GM21515 (cell line): ENCODE data around the gene FKBP11.

Source experiments
- ATAC-seq: cut with Tn5 transposase; IDR thresholded peaks from one replicate; pipeline ENCODE4 v1.9.1; 2021; ENCODE audit not compliant: unreplicated experiment

Gene FKBP11

GRCh38 chr12:48925304-48926011 lies at the start of gene FKBP11:
TSS of gene FKBP11 (minus strand) at chr12:48925492. CDS start at chr12:48925428, 64 bp downstream.
- ATAC-seq, result peak; percentile 69

- ATAC-seq, result no peak
Observed at GRCh38 chr12:48973941-48974673, 48.8 kb upstream of the FKBP11 start.

GRCh38 chr12:48973531-48973930 lies 48.2 kb upstream of the FKBP11 start:
- ATAC-seq, result no peak

DNA sequence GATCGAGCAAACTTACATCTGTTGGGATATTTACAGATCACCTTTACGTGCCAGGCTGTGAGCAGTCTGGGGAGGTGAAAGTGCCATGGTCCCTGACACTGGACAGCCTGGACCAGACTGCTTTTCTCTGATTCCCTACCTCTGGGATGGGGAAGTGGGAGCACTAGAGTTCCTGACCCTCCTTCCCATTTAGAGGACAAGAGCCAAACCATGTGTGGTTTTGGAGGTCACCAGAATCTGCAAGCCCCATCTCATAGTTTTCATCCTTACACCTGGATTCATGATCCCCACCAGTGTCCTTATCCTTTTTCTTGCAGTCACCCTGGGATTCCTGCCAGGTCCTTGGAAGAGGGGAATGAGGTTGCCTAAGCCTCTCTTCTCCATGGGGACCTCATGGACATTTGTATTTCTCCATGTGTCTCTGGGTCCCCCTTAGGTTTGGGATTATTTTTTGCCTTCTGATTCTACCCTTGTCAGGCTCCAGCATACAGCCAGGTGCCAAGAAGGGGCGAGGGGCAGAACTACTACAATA lies 47.7 kb upstream of the FKBP11 start:
- no peak for ATAC-seq

GRCh38 chr12:48972213-48972951 lies 47.1 kb upstream of the FKBP11 start:
- ATAC-seq, result no peak

DNA sequence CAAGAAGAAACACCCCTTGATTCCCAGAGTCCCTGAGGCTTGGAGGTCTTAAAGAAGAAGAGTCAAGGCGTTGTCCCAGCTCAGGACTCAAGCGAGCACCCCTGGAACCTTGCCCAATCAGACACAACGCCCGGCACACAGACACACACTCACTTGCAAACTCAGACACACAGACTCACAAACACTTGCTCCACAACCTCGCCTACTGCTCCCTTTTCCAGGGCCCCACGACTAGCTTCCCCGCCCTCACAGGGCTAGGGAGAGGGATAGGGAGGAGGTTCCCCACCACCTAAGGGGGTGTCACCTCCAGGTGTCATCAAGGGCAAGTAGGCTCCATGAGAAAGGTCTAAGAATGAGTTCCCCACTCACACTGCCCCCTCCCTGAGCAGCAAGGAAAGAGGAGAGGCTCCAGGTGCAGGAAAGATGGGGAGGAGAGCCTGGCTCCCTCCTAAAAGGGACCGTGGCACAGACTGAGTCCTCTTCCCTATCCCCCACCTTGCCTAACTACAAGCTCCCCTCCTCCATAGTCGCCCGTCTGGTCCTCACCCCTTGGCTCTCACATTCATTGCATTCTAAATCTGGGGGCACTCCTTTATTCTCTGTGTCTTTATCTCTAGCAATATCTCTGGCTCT lies 45.5 kb upstream of the FKBP11 start:
- ATAC-seq, result no peak

- no peak for ATAC-seq
Observed at GRCh38 chr12:48969833-48970701, 44.8 kb upstream of the FKBP11 start.

GRCh38 chr12:48969160-48969771 lies 44.0 kb upstream of the FKBP11 start:
- no peak for ATAC-seq

- ATAC-seq, result no peak
Observed at GRCh38 chr12:48968467-48968866, 43.2 kb upstream of the FKBP11 start.

DNA sequence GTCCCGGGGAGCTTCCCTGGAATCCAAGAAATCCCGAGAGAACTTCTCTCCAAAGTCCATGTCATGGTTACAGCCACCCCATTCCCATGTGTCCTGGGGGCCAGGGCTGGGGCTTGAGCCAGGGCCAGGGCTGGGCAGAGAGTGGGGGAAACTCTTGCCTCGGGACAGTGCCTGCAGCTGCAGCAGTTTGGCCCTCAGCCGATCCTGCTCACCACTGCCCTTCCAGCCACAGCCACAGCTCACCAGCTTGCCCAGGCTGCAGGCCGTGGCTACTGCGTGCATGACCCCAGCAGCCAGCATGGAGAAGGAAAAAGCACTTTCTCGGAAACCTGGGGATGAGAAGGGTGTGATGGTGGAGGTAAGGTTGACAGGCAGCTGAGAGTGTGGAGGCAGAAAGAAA lies 42.7 kb upstream of the FKBP11 start:
- no peak for ATAC-seq

- ATAC-seq, result no peak
Observed at GRCh38 chr12:48966177-48966895, 41.0 kb upstream of the FKBP11 start.

GRCh38 chr12:48965298-48965838 lies 40.1 kb upstream of the FKBP11 start:
- no peak for ATAC-seq

- ATAC-seq, result no peak
Observed at GRCh38 chr12:48961801-48962200, 36.5 kb upstream of the FKBP11 start.

DNA sequence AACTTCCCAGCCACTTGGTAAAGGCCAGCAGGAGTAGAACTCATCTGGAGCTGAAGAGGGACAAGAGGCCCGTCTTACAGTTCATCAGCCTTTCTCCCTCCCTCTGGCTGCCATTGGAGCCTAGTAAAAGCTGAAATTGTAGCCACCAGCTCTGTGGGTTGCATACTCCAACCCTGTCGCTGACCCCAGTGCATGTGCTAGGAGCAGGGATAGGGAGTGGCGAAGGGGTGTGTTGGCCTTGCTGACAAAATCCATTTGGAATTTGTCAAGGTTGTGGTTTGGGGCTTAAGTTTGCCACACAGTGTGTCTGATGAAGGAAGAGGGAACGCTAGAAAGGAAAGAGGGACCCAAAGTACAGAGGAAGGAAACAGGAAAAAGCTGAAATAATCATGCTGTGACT lies 36.0 kb upstream of the FKBP11 start:
- ATAC-seq, result no peak

- no peak for ATAC-seq
Observed at GRCh38 chr12:48960834-48961233, 35.5 kb upstream of the FKBP11 start.

DNA sequence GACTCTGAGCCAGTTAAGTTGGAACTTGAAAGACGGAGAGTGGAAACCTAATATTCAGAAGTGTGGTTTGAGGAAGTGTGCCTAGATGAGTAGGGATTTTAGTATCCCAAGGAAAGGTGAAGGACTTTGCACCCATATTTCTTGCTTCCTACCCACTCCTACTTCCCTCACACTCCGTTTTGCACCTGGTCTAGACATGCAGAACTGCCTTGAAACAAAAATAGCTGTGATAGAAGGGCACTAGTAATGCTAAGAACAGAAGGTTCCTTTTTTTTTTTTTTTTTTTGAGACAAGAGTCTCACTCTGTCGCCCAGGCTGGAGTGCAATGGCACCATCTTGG lies 32.7 kb upstream of the FKBP11 start:
- no peak for ATAC-seq

DNA sequence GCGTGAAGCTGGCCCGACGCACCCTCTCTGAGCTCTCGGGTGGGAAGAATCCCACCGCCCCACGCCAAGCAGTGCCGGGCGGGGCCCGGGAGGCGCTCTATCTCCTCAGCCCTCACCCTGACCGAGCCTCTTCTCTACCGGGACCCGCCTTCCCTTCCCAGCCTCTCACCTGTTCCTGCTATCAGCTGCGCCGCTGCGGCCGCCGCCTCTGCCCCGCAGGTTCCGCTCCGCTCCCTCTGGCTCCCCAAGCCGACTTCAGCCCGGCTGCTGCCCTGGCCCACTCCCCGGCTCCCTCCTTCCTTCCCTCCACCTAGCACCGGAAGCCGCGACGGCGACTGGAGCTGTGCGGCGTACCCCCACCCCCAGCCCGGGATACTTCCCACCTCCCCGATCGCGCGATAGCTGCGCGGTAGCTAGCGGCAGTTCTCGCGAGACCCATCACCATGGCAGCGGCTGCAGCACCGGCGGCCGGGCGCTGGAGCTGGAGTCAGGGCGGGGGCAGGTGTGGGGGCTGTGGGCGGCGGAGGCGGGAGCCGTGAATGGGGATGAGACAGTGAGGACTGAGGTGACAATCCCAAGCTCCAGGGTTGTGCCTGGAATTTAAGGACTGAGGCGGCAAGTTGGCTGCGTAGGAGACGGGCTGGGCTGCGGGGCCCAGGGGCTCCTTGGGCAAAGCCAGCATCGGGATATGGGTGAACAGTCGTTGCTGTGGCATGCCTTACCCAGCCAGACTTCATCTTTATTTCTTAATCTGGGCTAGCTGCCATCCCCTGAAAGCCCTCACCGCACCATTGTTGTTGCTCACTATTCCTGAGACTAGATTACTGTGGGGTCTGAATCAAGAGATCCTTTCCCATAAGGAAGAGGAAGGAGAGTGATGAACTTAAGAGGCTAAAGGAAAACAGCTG lies 32.1 kb upstream of the FKBP11 start, which contains the start of gene ARF3:
TSS of gene ARF3 (minus strand) at position 347 of the 908 bp plus-strand sequence. CDS start 16,392 bp downstream, outside the sequence.
- peak; percentile 79 for ATAC-seq
